Measurements from ENCODE around the gene XIRP2. TPM values are rescaled to one million over a fixed set of nuclear protein-coding genes. Genes with fewer than 3 reads are reported as not detected.

XIRP2 gene
- total RNA-seq, 1 donor from 2014 or later: 0.14 TPM

DNA sequence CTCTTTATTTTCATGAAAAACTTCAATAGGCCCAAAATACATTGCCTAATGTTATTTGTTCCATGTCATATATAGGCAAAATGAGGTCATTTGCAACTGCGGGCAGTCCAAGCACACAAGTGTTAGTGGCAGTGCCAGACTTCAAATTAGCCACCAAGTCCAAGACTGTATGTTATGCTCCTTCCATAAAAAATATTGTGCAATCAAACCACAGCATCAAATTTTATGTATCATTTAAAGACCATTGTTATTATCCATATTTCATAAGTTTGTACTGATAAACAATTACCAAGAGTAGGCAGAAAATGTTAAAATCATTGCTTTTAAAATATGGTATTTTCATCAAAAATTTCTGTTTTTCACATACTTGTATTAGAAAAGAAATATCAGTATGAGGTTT is 54.1 kb downstream of the XIRP2 start:
- TF ChIP-seq, protein P1, sequence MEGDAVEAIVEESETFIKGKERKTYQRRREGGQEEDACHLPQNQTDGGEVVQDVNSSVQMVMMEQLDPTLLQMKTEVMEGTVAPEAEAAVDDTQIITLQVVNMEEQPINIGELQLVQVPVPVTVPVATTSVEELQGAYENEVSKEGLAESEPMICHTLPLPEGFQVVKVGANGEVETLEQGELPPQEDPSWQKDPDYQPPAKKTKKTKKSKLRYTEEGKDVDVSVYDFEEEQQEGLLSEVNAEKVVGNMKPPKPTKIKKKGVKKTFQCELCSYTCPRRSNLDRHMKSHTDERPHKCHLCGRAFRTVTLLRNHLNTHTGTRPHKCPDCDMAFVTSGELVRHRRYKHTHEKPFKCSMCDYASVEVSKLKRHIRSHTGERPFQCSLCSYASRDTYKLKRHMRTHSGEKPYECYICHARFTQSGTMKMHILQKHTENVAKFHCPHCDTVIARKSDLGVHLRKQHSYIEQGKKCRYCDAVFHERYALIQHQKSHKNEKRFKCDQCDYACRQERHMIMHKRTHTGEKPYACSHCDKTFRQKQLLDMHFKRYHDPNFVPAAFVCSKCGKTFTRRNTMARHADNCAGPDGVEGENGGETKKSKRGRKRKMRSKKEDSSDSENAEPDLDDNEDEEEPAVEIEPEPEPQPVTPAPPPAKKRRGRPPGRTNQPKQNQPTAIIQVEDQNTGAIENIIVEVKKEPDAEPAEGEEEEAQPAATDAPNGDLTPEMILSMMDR (IDR thresholded peaks at IDR 0.05): no peak
- Histone ChIP-seq H3K9me3 (no peaks in the 10 kb centered on the region), H3K4me3 (no peak overlapping the region), H3K27me3 (no peaks in the 10 kb centered on the region), H3K27ac (no peak overlapping the region), H3K36me3 (no peaks in the 10 kb centered on the region), H3K4me1 (no peaks in the 10 kb centered on the region)
- intact Hi-C loops (cut with DNase I): no loop called here
- DNase-seq (no peak), ATAC-seq (no peak)

DNA sequence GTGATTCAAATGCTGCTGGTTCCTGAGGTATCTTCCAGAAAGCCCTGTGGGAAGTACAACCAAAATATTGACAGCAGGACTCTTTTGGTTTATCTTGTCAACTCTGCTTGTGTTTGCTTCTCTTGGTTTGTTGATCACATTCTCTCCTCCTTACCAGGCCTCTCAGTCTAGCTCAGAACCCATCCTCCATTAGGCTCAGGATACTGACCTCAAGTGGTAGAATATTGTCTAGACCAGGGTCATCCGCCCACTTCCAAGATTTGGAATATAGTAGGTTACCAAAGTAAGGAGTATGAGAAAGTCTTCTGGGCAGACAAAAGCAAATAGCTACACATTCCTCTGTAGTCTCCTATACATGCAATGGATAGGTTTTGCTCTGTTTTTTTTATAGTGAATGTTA is 56.6 kb downstream of the XIRP2 start:
- ATAC-seq (no peak), DNase-seq (no peak)
- Histone ChIP-seq H3K27ac (no peak overlapping the region), H3K36me3 (no peaks in the 10 kb centered on the region), H3K9me3 (no peaks in the 10 kb centered on the region), H3K27me3 (no peaks in the 10 kb centered on the region), H3K4me3 (no peak overlapping the region), H3K4me1 (no peaks in the 10 kb centered on the region)
- intact Hi-C loops (cut with DNase I): no loop called here
- TF ChIP-seq, protein P1 (IDR thresholded peaks at IDR 0.05): no peak

DNA sequence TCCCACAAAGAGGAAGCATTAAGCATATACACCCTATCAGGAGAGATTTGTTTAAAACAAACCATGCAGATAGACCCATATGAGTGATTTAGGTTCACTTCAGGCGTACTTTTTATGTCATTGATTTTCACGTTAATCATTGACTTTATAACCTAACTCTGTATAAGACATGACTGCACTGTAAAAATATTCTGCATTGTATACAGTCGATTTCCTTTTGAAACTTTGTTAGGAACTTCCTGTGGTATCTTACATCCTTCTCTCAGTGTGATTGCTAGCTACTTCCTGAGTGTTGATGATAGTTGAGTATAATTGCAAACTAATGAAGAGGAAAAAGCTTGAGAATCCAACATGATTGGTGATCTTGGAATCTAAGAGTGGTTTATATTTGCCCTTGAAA is 69.4 kb downstream of the XIRP2 start:
- no peak overlapping the region for H3K27ac ChIP-seq
- DNase-seq: no peak
- no peaks in the 10 kb centered on the region for H3K9me3 ChIP-seq
- no peak for ATAC-seq
- no peaks in the 10 kb centered on the region for H3K4me1 ChIP-seq
- H3K4me3 ChIP-seq: no peak overlapping the region
- no peaks in the 10 kb centered on the region for H3K27me3 ChIP-seq
- H3K36me3 ChIP-seq: no peaks in the 10 kb centered on the region
- TF ChIP-seq, protein P1 (IDR thresholded peaks at IDR 0.05): no peak
- intact Hi-C loops (cut with DNase I): no loop called here

DNA sequence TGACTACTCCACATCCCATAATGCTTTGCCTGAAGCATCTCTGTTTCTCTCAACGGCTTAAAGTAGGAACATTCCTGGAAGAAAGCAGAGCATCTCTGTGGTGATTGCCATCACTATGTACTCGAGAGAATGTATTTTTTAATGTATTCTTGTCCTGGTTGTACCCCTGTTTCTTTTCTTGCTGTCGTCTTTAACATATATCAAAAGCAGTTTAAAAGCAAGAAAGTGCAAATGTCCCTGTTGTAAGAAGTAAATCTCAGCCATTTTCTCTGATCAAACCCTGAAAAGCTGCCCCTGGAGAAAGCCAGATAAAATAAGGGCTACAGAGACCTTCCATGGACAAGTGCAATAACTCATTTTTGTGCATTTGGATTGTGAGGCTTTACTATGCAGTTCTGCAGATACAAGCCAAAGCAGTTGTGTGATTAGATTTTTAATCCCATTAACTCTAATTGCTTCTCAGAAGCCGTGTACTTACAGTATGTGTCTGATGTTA is 70.8 kb downstream of the XIRP2 start:
- Histone ChIP-seq H3K27me3 (no peaks in the 10 kb centered on the region), H3K27ac (no peak overlapping the region), H3K36me3 (no peaks in the 10 kb centered on the region), H3K4me3 (no peak overlapping the region), H3K9me3 (no peaks in the 10 kb centered on the region), H3K4me1 (no peaks in the 10 kb centered on the region)
- ATAC-seq: no peak
- no peak for DNase-seq
- intact Hi-C loops (cut with DNase I): no loop called here
- TF ChIP-seq, protein P1 (IDR thresholded peaks at IDR 0.05): no peak

DNA sequence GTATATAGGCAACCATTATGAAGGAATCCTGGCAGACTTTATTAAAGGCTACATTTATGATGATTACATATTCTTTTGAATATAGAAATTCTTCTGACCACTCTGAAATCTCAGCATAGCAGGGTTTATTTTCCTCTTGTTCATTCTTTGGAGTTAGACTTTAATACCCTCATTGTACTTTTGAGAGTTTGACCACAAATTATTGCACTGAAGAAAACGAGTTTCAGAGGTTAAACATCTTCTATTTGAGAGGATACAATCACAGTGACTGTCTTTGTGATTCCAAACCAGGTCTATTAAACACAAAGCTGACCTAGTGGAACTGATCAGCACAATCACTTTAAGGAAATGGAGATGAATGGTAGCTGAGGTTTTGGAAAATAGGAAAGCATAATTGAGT is 71.3 kb downstream of the XIRP2 start:
- intact Hi-C loops (cut with DNase I): no loop called here
- Histone ChIP-seq H3K4me3 (no peak overlapping the region), H3K4me1 (no peaks in the 10 kb centered on the region), H3K27me3 (no peaks in the 10 kb centered on the region), H3K27ac (no peak overlapping the region), H3K9me3 (no peaks in the 10 kb centered on the region), H3K36me3 (no peaks in the 10 kb centered on the region)
- TF ChIP-seq, protein P1 (IDR thresholded peaks at IDR 0.05): no peak
- DNase-seq: no peak
- ATAC-seq: no peak

DNA sequence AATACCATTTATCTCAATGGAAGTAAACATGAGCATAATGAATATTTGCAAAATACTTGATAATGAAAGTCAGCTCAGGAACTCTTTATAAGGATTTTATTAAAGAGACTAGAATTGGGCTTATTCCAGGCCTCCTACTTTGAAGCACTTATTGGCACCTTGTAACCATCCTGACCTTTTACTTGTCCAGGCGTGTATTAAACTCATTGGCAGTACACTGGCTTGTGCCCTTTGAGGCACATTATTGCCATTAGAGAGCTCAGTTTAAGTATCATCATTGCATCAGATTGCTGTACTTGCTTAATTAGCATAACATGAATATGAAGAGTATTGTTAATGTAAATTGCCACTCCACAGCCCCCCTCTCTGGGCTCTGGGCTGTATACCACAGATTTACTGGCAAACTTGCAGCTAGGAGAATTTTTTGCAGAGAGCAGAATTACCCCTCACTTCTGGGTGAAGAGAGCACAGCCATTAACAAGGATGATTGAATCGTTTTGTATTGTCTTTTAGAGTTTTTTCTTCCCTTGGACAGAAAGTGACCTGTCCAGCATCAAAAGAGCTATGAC is 72.5 kb downstream of the XIRP2 start:
- TF ChIP-seq, protein P1 (IDR thresholded peaks at IDR 0.05): no peak
- Histone ChIP-seq H3K27me3 (no peaks in the 10 kb centered on the region), H3K27ac (no peak overlapping the region), H3K4me3 (no peak overlapping the region), H3K9me3 (no peaks in the 10 kb centered on the region), H3K4me1 (no peaks in the 10 kb centered on the region), H3K36me3 (no peaks in the 10 kb centered on the region)
- intact Hi-C loops (cut with DNase I): no loop called here
- ATAC-seq (no peak), DNase-seq (no peak)

Measured in upper lobe of right lung (tissue), 1 donor.